Prostate gland (tissue), 2 donors: ENCODE measurements around the gene MIER2.

Experiments used
- CTCF ChIP-seq, 4 experiments: fragments of 200-600 bp in 2 of 4; fragments of 450-650 bp in 2 of 4; sonication (generic) in 2 of 4; IDR thresholded peaks; 1 replicate in 3 of 4; 2 replicates in 1 of 4; pipeline ENCODE4 v1.5.1; 2016 to 2019; ENCODE audit warnings: antibody characterized with exemption in 4 of 4, mild to moderate bottlenecking in 2 of 4, moderate library complexity in 2 of 4
- POLR2AphosphoS5 ChIP-seq: sonication (generic); formaldehyde crosslinking; IDR thresholded peaks from one replicate; pipeline ENCODE4 v1.6.1; 2017; ENCODE audit warnings: antibody characterized with exemption

GRCh38 chr19:339262-339887 lies 5.2 kb downstream of the MIER2 start:
- TF ChIP-seq POLR2AphosphoS5 (no peak), CTCF (IDR thresholded peaks at IDR 0.05) (no peak)
